Astrocyte of the hippocampus (primary cell): ENCODE results near the gene NAV1.
"Not testable (repeated sequence)": the region's sequence is repeated elsewhere in the genome, so short reads cannot be mapped to it uniquely, and the experiment has no call there.

ENCODE experiments used
- DNase-seq: peaks from one replicate; pipeline ENCODE4 v3.0.0; 2011; ENCODE audit warnings: low read depth, low spot score

NAV1 gene

DNA sequence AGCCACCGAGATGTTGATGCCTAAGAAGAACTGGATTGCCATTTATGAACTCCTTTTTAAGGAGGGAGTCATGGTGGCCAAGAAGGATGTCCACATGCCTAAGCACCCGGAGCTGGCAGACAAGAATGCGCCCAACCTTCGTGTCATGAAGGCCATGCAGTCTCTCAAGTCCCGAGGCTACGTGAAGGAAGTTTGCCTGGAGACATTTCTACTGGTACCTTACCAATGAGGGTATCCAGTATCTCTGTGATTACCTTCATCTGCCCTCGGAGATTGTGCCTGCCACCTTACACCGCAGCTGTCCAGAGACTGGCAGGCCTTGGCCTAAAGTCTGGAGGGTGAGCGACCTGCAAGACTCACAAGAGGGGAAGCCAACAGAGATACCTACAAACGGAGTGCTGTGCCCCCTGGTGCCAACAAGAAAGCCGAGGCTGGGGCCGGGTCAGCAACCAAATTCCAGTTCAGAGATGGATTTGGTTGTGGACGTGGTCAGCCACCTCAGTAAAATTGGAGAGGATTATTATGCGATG is 18.8 kb upstream of the NAV1 start:
- DNase-seq = not testable (repeated sequence)

DNA sequence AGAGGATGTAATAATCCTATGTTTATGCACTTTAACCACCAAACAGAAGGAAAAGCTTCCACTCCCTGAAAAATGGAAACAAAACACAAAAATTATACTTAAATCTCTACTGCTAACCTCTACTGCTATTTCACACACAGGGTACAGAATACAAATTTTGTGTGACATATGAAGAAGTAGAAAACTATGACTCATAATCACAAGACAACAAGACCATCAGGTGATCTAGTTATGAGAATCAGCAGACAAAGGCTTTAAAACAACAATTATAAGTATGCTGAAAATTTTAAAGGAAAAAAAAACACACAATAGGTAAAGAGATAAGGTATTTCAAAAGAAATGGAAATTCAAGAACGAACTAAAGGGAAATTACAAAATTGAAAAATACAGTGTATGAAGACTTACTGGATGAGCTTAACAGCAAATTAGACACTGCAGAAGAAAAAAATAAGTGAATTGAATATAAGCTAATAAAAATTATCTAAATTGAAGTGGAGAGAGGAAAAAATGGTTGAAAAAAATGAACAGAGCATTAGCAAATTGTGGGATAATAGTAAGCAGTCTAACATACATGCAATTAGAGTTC is 13.6 kb upstream of the NAV1 start:
- DNase-seq = no peak

DNA sequence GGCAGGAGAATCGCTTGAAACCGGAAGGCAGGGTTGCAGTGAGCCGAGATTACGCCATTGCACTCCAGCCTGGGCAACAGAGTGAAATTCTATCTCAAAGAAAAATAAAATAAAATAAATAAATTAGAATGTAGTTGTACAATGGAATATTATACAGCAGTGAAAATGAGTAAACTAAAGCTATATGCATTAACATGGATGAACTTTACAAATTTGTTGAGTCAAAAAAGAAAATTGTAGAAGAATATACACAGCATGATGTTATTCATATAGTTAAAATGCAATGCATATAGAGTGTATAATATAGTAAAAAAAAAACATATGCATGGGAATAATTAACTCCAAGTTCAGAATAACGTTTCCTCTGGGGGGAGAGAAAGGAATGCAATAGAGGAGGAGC is 11.0 kb upstream of the NAV1 start:
- DNase-seq = no peak

DNA sequence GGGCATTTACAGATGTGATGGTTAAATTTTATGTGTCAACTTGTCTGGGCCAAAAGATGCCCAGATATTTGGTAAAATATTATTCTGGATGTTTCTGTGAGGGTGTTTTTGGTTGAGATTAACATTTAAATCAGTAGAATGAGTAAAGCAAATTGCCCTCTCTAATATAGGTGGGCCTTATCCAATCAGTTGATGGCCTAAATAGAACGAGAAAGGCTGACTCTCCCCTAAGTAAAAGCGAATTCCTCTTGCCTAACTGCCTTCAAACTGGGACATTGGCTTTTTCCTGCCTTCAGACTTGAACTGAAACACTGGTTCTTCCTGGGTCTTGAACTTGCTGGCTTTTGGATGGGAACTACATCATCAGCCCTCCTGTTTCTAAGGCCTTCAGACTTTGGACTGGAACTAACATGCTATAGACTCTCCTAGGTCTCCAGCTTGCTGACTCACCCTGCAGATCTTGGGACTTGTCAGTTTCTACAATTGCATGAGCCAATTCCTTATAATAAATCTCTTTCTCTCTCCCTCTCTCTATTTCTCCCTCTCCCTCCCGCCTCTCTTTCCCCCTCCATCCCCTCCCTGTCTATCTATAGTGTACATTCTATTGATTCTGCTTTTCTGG is 10.2 kb upstream of the NAV1 start:
- DNase-seq = no peak

DNA sequence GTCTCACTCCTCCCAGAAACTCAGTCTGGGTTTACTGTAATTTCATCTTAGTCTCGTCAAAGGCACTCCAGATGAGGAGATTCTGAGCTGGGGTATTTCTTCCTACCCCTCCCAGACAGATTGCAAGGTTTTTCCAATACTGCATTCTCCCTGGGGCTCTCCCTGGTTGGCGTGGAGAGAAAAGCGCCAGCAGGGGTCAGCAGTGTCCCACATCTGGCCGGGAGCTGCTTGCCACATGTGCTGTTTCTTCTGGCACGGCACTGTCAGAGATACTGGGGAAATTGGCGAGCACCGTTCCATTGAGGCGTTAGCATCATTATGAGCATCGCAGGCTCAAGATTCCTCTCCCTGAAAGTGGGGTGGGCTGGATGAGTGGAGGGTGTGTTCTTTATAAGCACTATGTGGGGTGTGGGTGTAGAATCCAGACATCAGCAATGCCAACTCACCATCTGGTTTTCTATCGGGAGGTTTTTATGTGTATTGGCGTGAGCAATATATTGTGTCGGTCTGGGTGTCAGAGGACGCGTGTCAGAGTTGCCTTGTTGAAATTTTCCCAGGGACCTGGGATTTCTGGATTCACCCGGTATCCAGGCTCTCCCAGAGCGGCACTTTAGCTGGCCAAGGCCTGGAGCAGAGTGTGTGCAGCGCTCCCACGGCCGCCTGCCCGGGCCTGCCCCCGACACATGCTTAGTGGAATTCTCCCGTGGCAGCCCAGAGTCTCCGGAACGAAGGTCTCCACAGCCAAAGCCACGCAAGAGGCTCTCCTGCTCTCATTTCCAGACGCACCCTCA is 8.0 kb upstream of the NAV1 start:
- DNase-seq = peak; percentile 91

DNA sequence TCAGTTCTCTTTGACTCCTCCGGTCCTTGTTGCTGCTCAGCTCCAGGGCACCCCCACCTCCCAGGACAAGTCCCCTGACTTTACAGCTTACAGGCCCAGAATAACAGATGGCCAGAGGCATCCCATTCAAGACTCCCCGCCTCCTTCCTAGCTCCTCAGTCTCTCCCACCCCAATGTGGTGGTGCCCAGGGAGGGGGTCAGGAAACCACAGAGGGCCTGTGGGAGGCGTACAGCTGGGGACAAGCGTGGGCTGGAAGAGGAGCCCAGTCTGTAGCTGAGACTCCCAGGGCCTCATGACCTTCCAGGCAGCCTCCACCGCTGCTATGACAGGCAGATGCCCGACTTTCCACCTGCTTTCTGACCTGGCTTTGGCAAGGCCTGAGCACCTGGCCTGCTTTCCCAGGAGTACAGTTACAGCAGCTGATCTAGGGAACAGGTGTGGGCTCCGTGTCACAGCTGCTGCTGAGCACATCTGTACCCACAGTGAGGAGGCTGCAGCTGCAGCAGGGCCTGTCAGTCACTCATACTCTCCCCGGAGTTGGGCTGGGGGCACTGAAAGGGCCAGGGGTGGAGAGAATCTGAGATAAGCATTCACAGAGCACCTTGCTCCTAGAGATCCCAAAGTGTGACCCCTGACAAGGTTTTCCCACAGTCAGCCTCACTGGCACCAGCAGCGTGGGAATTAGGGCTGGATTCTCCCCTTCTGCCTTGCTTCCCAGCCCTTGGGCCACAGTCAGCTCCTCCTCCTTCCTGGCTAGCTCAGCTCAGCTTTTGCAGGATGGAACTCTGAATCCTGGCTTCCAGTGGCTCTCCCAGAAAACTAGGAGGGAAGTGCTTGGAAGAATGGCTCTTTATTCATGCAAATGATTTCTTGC is 7.1 kb upstream of the NAV1 start:
- no peak for DNase-seq

DNA sequence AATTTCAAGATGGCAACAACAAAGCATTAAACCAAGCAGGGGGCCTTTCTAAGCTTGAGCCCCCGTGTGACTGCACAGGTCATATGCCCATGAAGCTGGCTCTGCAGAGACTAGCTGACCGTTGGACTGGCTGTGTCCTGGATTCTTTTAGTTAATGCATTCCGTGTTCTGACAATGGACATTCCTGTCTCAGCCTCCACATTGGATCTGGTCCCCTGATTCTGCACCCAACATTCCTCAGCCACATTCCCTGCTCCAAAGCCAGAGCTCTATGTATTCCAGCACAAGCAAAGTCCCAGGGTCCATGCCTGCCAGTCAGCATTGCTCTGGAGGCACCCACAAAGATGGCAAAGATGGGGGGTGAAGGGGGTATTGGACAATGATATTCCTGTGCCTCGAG is 5.1 kb upstream of the NAV1 start:
- peak; percentile 68 for DNase-seq

DNA sequence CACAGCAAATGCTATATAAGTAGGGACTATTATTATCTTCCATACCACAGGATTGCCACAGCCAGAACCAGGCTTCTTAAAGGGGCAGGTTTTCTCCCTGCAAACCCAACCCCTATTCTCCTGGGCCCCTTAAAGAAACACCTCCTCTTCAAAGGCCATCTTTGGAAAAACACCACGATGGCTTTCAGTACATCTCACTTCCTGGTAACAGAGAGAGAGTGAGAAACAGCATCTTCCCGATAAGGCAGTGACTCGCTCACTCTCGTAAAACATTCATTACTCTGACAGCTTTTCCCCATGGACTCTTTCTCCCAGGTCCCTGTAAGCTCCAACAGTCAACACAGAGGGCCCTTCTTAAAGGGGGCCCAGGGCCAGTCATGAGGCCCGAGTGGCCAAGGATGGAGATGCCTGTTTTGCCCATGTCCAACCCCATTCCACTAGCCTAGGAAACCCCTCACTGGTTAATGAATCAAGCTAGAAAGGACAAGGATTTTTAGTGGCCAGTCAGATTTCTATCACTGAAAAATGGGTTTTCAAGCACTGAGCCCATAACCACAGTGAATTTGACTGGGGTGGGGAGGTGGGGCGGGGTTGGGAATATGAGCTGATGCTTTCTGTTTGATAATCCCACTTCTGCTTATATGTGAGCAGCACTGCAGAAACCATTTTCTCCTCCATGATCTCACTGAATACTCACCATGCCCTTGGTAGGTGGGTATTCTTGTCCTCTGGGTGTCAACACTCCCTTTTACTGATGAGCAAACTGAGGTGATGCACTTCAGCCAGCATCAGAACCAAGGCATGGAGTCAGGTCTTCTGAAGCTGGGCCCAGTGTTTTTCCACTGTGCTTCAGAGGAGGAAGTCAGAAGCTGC is 3.6 kb upstream of the NAV1 start:
- DNase-seq = no peak

DNA sequence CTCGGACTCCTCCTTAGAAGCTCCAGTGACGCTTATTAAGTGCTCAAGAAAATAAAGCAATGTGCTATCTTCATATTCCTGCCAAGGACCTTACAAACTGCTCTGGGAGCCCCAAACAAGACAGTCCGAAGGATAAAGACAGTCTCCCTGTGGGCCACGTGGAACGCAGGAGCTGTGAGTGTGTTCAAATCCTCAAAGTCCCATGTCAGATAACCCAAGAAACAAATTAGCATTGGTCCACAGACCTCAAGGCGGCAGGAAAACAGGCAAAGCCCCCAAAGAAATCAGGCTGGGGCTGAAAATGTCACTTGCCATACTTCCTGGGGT is 3.0 kb upstream of the NAV1 start:
- no peak for DNase-seq

DNA sequence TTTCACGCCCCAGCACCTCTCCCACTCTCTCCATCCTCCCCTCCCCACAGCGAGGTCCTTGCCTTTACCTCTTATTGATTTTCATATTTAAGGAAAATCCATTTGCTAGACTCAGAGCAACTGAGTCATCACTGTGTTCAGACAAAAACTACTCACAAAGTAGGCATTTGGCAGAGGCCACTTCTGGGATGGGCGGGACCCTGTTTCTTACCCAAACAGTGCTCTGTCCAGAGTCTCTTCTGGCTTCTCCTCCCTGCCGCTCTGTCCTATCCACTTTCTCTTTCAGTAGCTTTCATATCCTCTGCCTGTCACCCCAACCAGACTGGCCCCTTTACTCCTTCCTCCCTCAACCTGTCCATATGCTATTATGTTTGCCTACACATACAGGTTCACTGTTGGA is 2.4 kb upstream of the NAV1 start:
- peak; percentile 73 for DNase-seq

DNA sequence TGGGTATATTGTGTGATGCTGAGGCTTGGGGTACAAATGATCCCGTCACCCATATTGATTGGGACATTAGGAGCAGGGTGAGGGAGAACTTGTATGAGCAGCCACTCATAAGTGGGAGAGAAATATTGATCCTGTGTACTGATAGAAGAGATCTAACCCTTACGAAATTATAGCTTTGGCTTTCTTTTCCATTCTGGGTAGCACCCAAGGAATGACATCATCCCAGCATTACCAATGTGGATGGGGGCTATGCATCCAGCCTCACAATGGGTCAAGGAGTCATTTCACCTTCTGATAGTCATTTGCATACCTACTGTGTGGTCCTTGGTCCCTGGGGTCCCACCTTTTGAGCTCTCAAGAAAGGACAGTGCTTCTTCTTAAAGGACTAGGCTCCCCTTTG is 1.9 kb upstream of the NAV1 start:
- no peak for DNase-seq

DNA sequence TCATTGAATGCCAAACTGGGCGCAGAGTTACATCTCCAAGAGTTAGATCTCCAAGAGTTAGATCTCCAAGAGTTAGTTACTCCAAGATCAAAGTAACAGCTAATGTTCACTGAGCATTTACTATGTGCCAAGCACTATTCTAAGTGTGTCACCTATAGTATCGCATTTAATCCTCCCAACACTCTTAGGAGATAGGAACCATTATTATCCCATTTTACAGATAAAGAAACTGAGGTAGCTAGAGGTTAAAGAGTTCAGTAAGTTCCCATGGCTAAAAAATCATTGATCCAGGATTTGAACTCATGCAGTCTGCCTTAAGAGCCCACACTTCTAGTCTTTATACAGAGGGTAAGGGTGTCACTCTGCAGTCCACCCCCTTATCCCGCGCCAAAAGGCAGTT is 1.5 kb upstream of the NAV1 start:
- DNase-seq = no peak

DNA sequence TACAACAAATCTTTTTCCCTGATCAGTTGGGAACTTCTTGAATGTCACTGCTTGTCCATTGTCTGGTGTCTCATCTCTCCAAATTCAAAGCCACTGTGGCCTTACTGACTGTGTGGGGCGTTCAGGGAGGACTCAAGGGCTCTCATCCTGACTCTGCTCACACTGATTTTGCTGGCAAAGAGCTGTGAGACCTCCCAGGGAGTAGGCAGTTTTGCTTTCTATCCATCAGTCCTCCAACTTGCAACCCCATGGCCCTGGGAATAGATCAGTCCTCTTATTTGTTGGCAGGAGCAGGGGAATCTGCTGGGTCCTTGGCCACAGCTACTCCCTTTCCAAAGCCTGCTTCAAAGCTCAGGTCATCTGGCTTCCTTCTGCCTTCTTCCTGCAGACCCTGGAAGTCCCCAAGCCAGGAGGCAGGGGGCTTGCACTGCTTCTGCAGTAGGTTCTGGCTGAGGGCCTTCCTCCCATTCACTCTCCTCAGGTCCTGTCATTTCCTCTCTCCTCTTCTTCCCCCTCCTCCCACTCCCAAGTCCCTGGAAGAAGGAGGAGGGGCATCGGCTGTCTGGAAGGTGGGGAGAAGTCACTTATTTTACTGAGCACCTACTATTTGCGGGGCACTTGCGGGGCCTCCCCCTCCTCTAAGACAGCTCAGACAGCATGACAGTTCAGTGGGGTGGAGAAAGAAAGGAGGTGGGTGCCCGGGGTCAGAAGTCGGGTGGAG is 876 bp upstream of the NAV1 start:
- no peak for DNase-seq

DNA sequence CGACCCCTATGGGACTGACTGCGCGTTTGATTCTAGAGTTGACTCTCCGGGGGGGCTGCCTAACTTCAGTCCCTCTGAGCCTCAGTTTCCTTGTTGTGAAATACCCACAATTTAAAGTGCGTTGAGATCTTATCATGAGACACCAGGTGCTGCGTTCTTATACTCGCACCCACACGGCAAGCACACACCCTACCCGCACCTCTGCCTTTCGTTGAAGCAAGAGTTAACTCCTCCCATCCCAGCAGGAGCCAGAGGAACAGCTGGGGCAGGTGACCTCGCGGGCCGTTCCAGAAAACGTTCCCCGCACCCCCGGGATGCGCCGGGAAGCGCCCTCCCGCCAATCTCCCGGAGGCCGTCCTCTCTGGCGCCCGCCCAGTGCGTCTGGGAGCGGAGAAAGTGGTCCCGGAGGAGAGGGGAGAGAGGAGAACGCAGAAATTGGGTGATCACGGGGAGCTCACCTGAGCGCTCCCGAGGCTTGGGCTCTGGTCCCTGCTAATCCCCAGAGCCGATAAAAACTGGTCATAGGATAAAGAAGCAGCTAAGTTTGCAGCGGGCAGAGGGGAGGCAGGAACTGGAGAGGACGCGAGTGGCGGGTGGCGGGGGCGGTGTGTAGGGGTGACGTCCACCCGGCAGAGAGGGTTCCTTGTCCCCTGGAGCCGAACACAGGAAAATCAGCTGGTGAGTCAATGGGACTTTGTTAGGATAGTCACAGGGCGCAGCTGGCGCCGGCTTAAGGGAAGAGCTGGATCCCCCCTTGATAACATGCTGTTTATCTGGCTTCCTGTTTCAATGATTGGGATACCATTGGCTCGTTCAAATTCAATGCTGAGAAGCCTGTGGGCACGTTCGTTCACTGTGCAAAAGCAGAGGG is 869 bp downstream of the NAV1 start:
- DNase-seq = peak; percentile 69

DNA sequence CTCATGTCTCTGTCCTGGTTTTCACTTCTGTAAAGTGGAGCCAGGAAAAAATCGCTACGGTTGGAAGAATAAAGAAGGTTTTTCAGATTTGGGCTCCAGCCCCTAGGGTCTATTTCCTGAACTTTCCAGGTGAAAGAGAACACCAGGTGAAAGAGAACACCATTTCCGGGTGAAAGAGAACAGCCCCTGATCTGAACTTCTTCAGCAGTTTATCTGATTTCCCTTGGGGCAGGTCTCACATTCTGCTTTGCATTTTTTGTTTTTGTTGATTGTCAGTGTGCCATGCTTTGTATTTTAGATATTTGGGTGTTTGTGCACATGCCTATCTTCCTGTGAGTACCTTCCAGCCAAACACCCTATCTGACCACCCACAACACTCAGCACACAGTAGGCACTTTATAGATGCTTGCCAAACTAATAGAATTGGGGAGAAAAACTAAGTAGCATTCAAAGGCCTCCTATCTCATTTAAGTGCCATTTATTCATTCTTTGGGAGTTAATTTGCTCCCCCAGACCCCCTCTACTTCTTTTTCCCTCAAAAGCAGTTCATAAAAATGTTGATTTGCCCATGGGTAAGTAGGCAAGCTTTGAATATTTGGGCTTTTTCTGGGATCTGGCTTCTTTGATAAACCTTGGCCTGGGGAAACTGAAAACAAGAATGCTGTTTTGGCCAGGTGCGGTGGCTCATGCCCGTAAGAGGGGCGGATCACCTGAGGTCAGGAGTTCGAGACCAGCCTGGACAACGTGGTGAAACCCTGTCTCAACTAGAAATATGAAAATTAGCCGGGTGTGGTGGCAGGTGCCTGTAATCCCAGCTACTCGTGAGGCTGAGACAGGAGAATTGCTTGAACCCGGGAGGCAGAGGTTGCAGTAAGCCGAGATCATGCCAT is 2.2 kb downstream of the NAV1 start:
- DNase-seq = no peak

DNA sequence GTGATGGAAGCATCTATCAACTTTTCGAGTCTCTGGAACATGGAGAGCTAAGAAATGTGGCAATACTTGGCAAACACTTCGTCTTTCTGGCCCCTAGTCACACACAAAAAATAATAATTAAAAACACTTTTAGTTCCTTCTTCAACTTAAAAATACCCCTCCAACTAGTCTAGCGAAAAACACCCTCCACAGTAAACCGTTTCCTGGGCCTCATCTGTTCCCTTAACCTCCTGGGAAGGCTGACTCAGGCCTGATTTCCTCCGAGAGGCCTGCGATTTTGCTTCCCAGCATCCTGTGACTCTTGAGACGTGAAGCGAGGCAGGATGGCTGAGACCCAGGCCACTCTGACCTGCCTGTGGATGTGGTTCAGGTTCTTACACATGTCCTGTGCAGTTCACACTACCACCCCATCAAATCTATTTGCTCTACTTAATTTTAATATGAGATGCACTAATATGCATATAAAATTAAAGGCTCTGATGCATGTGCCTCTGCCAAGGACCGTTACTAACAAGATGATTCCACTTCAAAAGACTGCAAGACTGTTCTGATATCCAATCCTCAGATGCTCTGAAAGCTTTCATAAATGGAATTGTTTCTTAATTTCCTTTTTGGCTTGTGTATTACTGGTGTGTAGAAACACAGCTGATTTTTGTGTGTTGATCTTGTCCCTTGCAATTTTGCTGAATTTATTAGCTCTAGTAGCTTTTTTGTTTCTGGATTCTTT is 3.5 kb downstream of the NAV1 start:
- peak; percentile 77 for DNase-seq

DNA sequence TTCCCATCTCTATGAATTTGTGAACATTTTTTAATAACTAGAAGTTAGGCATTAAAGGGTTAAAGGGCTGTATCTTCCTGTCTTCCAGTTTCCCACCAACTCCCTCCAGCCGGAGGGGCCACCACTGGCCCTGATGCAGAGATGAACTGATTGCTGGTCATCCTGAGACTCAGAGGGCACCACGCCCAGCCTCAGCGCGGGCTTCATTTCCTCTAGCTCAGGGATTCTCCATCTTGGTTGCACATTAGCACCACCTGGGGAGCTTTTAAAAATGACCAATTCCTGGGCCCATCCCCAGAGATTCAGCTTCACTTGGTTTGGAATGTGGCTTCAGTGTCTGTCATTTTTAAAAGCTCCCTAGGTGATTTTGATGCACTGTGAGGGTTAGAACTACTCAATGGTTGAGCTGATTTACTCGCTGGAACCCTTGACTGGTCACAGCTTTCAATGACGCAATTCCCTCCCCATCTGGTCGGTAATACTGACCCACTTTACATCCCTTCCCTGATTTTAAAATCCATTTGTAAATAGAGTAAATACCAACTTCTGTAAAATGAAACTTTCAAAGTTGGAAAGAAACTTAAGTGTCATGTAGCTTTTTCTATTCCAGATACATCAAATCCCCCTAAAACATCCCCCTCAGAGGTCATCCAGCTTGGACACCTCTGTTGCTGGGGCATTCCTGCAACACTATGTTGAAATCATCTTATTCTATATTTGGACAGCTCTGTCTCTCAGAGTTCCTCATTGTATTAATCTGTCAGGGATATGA is 5.1 kb downstream of the NAV1 start:
- no peak for DNase-seq
